Natural killer cell (primary cell): ENCODE measurements around the gene IL1A. TPM values are rescaled to one million over a fixed set of nuclear protein-coding genes. Genes with fewer than 3 reads are reported as not detected.

Experiments used
- ATAC-seq, 3 donors: fragments of 150-1000 bp in 2 of 3; fragments of 200-7000 bp in 1 of 3; cut with Tn5 transposase; 1 replicate in 1 of 3; 2 replicates in 2 of 3; pipeline ENCODE4 v1.10.0; 2021; ENCODE audit warnings: mild to moderate bottlenecking in 2 of 3, moderate library complexity in 2 of 3
- DNase-seq, 2 donors: peaks; one replicate each; pipeline versions ENCODE4 v3.0.0 to v3.0.0-alpha.2; 2013 to 2021; ENCODE audit warnings: mixed read lengths in 1 of 2
- H3K27ac ChIP-seq: one replicate; pipeline ENCODE4 v1.5.1; 2013; ENCODE audit warnings: mild to moderate bottlenecking, low read length
- H3K27me3 ChIP-seq: one replicate; pipeline ENCODE4 v1.6.1; 2013; ENCODE audit warnings: low read length; ENCODE audit not compliant: control insufficient read depth, insufficient read depth
- H3K36me3 ChIP-seq: one replicate; pipeline ENCODE4 v1.6.1; 2013; ENCODE audit warnings: low read length; ENCODE audit not compliant: control insufficient read depth, insufficient read depth
- H3K4me1 ChIP-seq: one replicate; pipeline ENCODE4 v1.6.1; 2013; ENCODE audit warnings: low read length; ENCODE audit not compliant: control insufficient read depth, insufficient read depth
- H3K4me3 ChIP-seq: one replicate; pipeline ENCODE4 v1.5.1; 2013; ENCODE audit warnings: low read length
- H3K9me3 ChIP-seq: one replicate; pipeline ENCODE4 v1.6.1; 2013; ENCODE audit warnings: low read length; ENCODE audit not compliant: control insufficient read depth, insufficient read depth
- H3K27ac Mint-ChIP-seq, 2 donors: one replicate each; pipeline ENCODE4 v1.8.0; 2022; ENCODE audit warnings: mild to moderate bottlenecking in 2 of 2, mixed read lengths in 2 of 2, moderate library complexity in 1 of 2
- H3K27me3 Mint-ChIP-seq, 2 donors: one replicate each; pipeline ENCODE4 v1.8.0; 2022; ENCODE audit warnings: low read depth in 2 of 2, mixed read lengths in 2 of 2
- H3K36me3 Mint-ChIP-seq: one replicate; pipeline ENCODE4 v1.8.0; 2022; ENCODE audit warnings: mixed read lengths
- H3K4me1 Mint-ChIP-seq, 2 donors: one replicate each; pipeline ENCODE4 v1.8.0; 2022; ENCODE audit warnings: mixed read lengths in 2 of 2
- H3K4me3 Mint-ChIP-seq: one replicate; pipeline ENCODE4 v1.8.0; 2022; ENCODE audit warnings: mild to moderate bottlenecking, moderate library complexity, mixed read lengths
- H3K9me3 Mint-ChIP-seq, 2 donors: one replicate each; pipeline ENCODE4 v1.8.0; 2022; ENCODE audit warnings: mixed read lengths in 2 of 2
- CTCF ChIP-seq: fragments of 200-600 bp; IDR thresholded peaks from one replicate; pipeline ENCODE4 v1.8.0; 2022; ENCODE audit warnings: antibody characterized with exemption
- WGBS: methylation state at CpG from one replicate; pipeline ENCODE4 v1.1.7; 2013; ENCODE audit warnings: missing lambda C conversion rate; ENCODE audit not compliant: insufficient coverage; 5-methylcytosine and 5-hydroxymethylcytosine counted together
- intact Hi-C: fragments of 100-400 bp; cut with micrococcal nuclease; formaldehyde crosslinking; loops from one replicate; pipeline ENCODE4 v1.14.2; 2022
- total RNA-seq, 4 donors: library from RNA; stranded (reverse); fragments of 120-200 nt in 1 of 4; gene quantifications; one replicate each; pipeline versions ENCODE4 v1.2.3 to v1.2.4, GENCODE V29; 2013 to 2022

Gene IL1A
- total RNA-seq, 3 donors from 2014 or later (not counting 1 experiment from before 2014, with no cell fraction given), result 0.45 to 1.6 TPM; not detected in 1

DNA sequence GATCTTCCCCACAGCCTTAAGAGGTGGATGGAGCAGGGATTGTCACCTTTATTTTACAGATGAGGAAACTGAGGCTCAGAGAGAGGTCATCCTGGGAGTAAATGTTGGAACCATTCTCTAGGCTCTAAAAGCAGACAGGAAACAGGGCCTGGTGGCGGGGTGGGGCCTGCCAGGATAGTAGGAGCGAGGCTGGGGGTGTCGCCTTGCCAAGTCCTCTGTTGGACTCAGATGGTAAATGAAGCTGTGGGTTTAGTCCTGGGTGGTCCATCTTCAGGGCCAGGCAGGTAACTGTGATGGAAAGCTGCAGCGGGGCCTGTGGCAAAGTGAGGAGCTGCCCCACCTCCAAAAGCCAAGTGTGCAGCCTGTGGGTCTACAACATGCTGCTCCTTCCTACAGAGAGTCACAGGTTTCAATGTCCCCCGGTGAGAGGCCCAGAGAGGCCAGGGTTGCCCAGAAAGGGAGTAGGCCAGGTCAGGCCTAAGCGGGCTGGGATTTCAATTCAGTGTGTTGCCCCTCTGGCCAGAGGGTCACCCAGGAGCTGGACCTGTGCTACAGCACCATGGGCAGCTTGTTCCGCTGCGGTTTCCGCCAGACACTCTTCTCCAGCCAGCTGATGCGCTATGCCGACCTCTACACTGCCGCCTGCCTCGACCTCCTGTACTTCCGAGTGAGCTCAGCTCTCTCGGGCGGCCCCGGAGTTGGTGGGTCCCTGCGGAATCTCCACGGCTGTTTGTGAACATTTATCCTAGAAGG lies 56.8 kb downstream of the IL1A start:
- WGBS, result 92% methylated on average over 19 of the region's 19 CpGs
- ATAC-seq (no peak), DNase-seq (no peak)
- H3K9me3 ChIP-seq, result no peaks in the 10 kb centered on the region
- no peaks in the 10 kb centered on the region for H3K36me3 ChIP-seq
- Mint-ChIP-seq H3K4me3 (no peak overlapping the region), H3K27me3 (no peaks in the 10 kb centered on the region), H3K9me3 (no peaks in the 10 kb centered on the region), H3K27ac (no peak overlapping the region), H3K36me3 (no peaks in the 10 kb centered on the region), H3K4me1 (peaks cover 9 to 21% of the 10 kb centered on the region in 2 donors)
- no peak overlapping the region for H3K4me3 ChIP-seq
- intact Hi-C loops, result no loop called here
- peaks cover 18% of the 10 kb centered on the region for H3K4me1 ChIP-seq
- no peak overlapping the region for H3K27ac ChIP-seq
- no peaks in the 10 kb centered on the region for H3K27me3 ChIP-seq
- TF ChIP-seq CTCF, result no peak

DNA sequence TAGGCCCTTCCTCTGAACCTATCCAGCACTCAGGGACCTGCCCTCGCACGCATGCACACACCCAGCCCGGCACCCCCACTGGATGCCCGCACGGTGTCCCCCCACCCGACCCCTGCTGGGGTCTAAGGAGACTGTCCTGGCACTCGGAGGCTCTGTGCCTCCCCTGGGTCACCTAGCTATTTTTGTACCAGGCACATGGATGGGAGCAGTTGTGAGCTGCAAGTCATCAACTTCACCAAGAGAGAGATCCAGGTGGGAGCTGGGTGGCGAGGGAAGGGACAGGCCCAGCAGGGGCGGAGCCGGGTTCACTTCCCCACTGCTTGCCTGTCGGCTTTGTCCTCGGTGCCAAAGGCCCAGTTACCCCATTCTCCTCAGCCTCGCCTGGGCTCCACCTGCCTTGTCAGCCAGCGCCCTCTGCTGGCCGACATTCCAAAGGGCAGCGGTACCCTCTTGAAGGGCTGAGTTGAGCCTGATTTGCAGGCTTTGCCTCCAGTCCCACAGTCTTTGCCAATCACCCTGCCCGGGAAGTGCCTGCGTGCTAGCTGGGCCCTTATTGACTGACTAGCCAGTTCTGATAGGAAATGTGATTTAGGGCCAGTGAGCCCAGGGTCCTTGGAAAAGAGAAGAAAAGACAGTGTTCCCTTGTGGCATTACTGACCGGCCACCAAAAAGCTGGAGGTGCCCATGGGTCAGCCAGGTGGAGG lies 57.7 kb downstream of the IL1A start:
- no peak overlapping the region for H3K4me3 Mint-ChIP-seq
- no peaks in the 10 kb centered on the region for H3K9me3 Mint-ChIP-seq
- Histone ChIP-seq H3K36me3 (no peaks in the 10 kb centered on the region), H3K4me1 (peaks cover 18% of the 10 kb centered on the region), H3K27ac (no peak overlapping the region), H3K9me3 (no peaks in the 10 kb centered on the region), H3K27me3 (no peaks in the 10 kb centered on the region), H3K4me3 (no peak overlapping the region)
- H3K36me3 Mint-ChIP-seq, result no peaks in the 10 kb centered on the region
- DNase-seq (peak; percentile 85 to 93), ATAC-seq (peak; percentile 96 to 100 (median 99))
- H3K27me3 Mint-ChIP-seq, result no peaks in the 10 kb centered on the region
- H3K4me1 Mint-ChIP-seq, result peaks cover 9 to 21% of the 10 kb centered on the region in 2 donors
- TF ChIP-seq CTCF, result peak; percentile 97
- peak overlapping the region in 1 of 2 donors; percentile 64 for H3K27ac Mint-ChIP-seq
- WGBS, result 32% methylated on average over 19 of the region's 19 CpGs
- intact Hi-C loops, result loop anchor here (1.0 kb wide), 3 partner anchors 35 to 245 kb away; no protein-coding TSS in a partner anchor

GRCh38 chr2:112725545-112726457 lies 58.5 kb downstream of the IL1A start:
- DNase-seq (no peak), ATAC-seq (no peak)
- Histone ChIP-seq H3K4me1 (peaks cover 21% of the 10 kb centered on the region), H3K9me3 (no peaks in the 10 kb centered on the region), H3K36me3 (no peaks in the 10 kb centered on the region), H3K4me3 (no peak overlapping the region), H3K27ac (no peak overlapping the region), H3K27me3 (no peaks in the 10 kb centered on the region)
- no peak for TF ChIP-seq CTCF
- Mint-ChIP-seq H3K27ac (peak overlapping the region in 1 of 2 donors; percentile 64), H3K9me3 (no peaks in the 10 kb centered on the region), H3K36me3 (no peaks in the 10 kb centered on the region), H3K4me1 (peaks cover 9 to 21% of the 10 kb centered on the region in 2 donors), H3K27me3 (no peaks in the 10 kb centered on the region), H3K4me3 (no peak overlapping the region)
- WGBS, result 88% methylated on average over 12 of the region's 15 CpGs
- intact Hi-C loops, result loop anchor here (1.0 kb wide), 3 partner anchors 34 to 244 kb away; no protein-coding TSS in a partner anchor
